Nephron (organoid): ENCODE measurements around the gene JOSD1.

ENCODE experiments used
- H3K27ac Mint-ChIP-seq, 3 experiments: 2 replicates each; pipeline ENCODE4 v1.8.0; 2020; ENCODE audit warnings: mixed read lengths in 3 of 3, mild to moderate bottlenecking in 2 of 3, moderate library complexity in 1 of 3
- H3K27me3 Mint-ChIP-seq: 2 replicates; pipeline ENCODE4 v1.8.0; 2021; ENCODE audit warnings: low read depth, mild to moderate bottlenecking, moderate library complexity, mixed read lengths
- H3K36me3 Mint-ChIP-seq: 2 replicates; pipeline ENCODE4 v1.8.0; 2020; ENCODE audit warnings: low read depth, mixed read lengths
- H3K4me1 Mint-ChIP-seq: 2 replicates; pipeline ENCODE4 v1.8.0; 2020; ENCODE audit warnings: mixed read lengths
- H3K4me3 Mint-ChIP-seq, 3 experiments: 2 replicates each; pipeline ENCODE4 v1.8.0; 2020; ENCODE audit warnings: mild to moderate bottlenecking in 3 of 3, mixed read lengths in 3 of 3, moderate library complexity in 2 of 3
- H3K9me3 Mint-ChIP-seq: 2 replicates; pipeline ENCODE4 v1.8.0; 2020; ENCODE audit warnings: mixed read lengths
- TF ChIP-seq, protein P1 (sequence below), 3 experiments: fragments of 200-600 bp; sonication (generic); IDR thresholded peaks; one replicate each; pipeline ENCODE4 v1.5.0; 2021; ENCODE audit warnings: antibody characterized with exemption in 3 of 3; ENCODE audit not compliant: unreplicated experiment in 3 of 3

Gene JOSD1

DNA sequence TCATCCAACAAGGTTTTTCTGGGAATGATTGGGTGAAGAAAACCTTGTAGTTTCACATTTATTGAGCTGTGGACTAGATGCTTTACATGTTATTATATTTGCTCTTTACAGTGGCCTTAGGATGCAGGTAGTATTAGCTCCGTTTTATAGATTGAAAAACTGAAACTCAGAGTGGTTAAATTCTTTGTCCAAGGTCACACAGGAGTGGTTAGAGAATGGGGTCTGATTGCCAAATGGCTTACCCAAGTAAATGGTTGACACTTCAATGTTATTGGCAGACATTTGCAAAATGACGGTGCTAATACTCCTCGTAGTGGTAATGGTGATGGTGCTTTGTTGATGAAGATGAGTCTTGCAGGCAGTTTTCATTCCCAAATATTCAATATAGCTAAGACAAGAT lies 7.2 kb upstream of the JOSD1 start:
- Mint-ChIP-seq H3K36me3 (no peaks in the 10 kb centered on the region), H3K27me3 (no peaks in the 10 kb centered on the region), H3K9me3 (no peaks in the 10 kb centered on the region), H3K4me3 (peak overlapping the region; percentile 50 to 95 (median 92)), H3K27ac (no peak overlapping the region), H3K4me1 (peaks cover 54% of the 10 kb centered on the region)
- TF ChIP-seq, protein P1, sequence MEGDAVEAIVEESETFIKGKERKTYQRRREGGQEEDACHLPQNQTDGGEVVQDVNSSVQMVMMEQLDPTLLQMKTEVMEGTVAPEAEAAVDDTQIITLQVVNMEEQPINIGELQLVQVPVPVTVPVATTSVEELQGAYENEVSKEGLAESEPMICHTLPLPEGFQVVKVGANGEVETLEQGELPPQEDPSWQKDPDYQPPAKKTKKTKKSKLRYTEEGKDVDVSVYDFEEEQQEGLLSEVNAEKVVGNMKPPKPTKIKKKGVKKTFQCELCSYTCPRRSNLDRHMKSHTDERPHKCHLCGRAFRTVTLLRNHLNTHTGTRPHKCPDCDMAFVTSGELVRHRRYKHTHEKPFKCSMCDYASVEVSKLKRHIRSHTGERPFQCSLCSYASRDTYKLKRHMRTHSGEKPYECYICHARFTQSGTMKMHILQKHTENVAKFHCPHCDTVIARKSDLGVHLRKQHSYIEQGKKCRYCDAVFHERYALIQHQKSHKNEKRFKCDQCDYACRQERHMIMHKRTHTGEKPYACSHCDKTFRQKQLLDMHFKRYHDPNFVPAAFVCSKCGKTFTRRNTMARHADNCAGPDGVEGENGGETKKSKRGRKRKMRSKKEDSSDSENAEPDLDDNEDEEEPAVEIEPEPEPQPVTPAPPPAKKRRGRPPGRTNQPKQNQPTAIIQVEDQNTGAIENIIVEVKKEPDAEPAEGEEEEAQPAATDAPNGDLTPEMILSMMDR (IDR thresholded peaks at IDR 0.05; ENCODE audit: unreplicated experiment in 3 of 3) = no peak

DNA sequence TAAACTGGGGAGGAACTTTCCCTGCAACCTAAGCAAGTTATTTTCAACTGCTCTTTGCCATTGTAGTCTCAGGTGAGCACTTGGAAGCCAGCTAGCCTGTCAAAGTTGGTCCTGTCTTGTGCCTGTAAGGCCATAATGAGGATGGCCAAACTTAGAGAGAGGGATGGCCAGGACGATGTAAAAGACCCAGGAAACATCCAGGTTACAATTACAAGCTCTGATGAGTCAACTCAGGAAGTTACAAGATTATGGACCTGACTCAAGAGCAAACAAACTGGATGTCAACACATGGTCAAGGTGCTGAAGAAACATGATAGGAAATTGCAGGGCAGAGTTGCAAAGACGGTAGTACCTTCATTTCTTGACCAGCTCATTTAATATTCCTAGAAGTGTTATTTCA lies 6.6 kb upstream of the JOSD1 start:
- H3K4me1 Mint-ChIP-seq = peaks cover 48% of the 10 kb centered on the region
- peak overlapping the region; percentile 83 to 89 (median 89) for H3K27ac Mint-ChIP-seq
- H3K4me3 Mint-ChIP-seq = peak overlapping the region; percentile 92 to 95 (median 94)
- H3K36me3 Mint-ChIP-seq = no peaks in the 10 kb centered on the region
- no peaks in the 10 kb centered on the region for H3K9me3 Mint-ChIP-seq
- H3K27me3 Mint-ChIP-seq = no peaks in the 10 kb centered on the region
- TF ChIP-seq, protein P1 (IDR thresholded peaks at IDR 0.05; ENCODE audit: unreplicated experiment in 3 of 3) = no peak

DNA sequence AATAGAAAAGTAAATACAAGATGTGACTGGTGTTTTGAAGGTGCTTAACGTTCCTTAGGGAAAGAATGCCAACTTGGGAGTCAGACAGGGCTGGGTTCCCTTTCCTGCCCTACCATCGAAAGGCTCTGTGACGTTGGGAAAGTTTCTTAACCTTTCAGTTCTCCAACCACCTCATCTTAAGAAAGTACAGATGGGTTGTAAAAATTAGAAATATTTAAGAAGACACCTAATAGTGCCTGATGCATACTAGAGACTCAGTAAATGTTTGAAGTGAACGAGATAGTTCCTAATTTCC lies 6.1 kb upstream of the JOSD1 start:
- TF ChIP-seq, protein P1 (IDR thresholded peaks at IDR 0.05; ENCODE audit: unreplicated experiment in 3 of 3) = no peak
- H3K9me3 Mint-ChIP-seq = no peaks in the 10 kb centered on the region
- H3K27me3 Mint-ChIP-seq = no peaks in the 10 kb centered on the region
- peaks cover 43% of the 10 kb centered on the region for H3K4me1 Mint-ChIP-seq
- H3K4me3 Mint-ChIP-seq = peak overlapping the region; percentile 92 to 95 (median 94)
- peak overlapping the region; percentile 83 to 89 (median 89) for H3K27ac Mint-ChIP-seq
- no peaks in the 10 kb centered on the region for H3K36me3 Mint-ChIP-seq

DNA sequence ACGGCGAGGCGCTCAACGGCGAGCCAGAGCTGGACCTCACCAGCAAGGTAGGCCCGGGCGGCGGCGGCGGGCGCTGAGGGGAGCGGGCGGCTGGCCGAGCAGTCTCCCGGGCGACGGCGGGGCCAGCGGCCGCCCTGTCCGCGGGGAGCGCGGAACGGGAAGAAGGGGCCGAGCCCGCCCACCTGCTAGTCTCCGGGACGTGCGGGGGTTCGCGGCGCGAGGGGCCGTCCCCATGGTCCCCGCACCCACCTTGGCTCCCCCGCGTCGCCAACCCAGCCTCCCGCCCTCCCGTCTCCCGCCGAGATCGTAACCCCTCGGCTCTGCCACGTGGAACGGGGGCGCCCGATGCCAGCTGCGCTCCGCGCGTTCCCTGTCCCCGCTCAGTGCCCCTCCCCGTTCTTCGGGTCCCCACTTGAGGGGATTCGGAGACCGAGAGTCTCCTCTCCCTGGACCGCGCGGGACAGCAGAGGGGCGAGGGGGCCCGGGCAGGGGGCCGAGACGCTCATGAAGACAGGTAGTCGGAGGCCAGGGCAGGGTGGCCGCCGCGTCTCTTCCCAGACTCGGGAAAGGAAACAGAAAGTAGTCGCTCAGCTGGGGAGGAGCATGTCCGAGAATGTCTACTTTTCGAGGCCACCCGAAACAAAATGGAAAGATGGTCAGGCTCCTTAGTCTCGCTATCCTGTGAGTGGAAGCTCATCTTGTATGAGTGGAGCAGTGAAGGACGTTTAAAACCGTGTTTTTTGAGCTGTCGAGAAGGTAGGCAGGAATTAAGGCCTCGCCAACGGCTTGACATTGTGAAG lies 5.6 kb upstream of the JOSD1 start:
- TF ChIP-seq, protein P1 (IDR thresholded peaks at IDR 0.05; ENCODE audit: unreplicated experiment in 3 of 3) = peak in 1 of 3 experiments; percentile 0
- Mint-ChIP-seq H3K27ac (peak overlapping the region; percentile 87 to 96 (median 89)), H3K4me1 (peaks cover 41% of the 10 kb centered on the region), H3K4me3 (peak overlapping the region; percentile 92 to 95 (median 94)), H3K27me3 (no peaks in the 10 kb centered on the region), H3K36me3 (no peaks in the 10 kb centered on the region), H3K9me3 (no peaks in the 10 kb centered on the region)

DNA sequence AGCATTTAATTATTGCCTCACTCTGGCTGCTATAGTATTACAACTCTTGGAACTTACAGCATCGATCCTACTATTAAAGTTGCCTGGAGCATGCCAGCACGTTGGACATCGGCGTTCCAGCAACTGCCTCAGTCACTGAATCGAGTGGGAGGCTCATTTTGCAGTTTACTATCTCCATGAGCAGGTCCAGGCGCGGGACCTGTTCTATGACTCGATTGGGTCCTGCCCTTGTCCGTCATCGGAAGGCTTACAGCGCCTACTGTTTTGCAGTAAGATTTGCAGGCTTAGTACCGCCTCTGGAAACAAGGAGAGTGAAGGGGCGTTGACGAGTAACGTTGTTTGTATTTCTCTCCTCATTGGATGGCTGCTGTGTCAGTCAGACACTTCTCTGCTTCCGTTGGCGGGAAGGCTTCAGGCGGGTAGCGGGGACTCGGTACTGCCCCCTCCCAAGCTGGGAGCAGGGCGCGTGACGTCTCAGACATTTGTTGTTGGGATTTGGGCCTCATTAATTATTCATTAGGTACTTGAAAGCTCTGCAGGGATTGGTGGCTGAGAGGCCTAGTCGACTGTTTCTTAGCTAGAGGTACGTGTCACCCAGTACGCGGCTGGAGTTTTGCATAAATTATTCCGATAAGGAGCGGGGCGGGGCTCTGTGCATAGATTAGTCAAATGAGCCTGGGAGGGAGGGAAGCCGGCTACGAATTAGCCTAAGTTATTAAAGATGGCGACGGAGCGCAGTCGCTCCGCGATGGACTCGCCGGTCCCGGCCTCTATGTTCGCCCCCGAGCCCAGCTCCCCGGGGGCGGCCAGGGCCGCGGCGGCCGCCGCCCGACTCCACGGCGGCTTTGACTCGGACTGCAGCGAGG lies 4.7 kb upstream of the JOSD1 start, which contains the start of gene GTPBP1:
TSS of gene GTPBP1 (plus strand) at position 710 of the 866 bp plus-strand sequence. CDS start at position 722, 12 bp downstream.
- peak within 1 kb of the TSS; percentile 92 to 95 (median 94) for H3K4me3 Mint-ChIP-seq
- H3K9me3 Mint-ChIP-seq = no peaks in the 10 kb centered on the region
- no peaks in the 10 kb centered on the region for H3K27me3 Mint-ChIP-seq
- H3K36me3 Mint-ChIP-seq = no peaks in the 10 kb centered on the region
- H3K4me1 Mint-ChIP-seq = peaks cover 34% of the 10 kb centered on the region
- TF ChIP-seq, protein P1 (IDR thresholded peaks at IDR 0.05; ENCODE audit: unreplicated experiment in 3 of 3) = peak in 1 of 3 experiments; percentile 8
- H3K27ac Mint-ChIP-seq = peak within 1 kb of the TSS; percentile 87 to 96 (median 92)
